ENCODE results near the gene MAL.

The MAL gene

DNA sequence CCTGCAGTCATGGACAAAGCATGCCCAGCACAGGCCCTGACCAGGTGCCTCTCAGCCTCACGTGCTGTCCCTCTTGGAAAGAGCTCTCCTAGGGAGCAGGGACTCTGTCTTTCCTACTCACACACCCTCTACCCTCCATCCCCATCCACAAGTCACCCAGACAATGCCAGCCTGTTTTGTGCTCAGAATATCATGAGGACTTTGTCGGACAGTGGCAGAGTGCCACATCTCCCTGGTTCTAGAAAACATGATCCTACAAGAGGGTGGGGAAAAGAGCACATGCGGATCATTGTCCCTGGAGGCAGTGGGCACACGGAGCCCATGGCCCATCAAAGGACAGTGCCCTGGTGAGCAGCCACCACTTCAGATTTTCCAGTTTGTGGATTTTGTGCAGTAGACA is 3.7 kb upstream of the MAL start:
- H2BK5ac ChIP-seq (ENCODE audit: low read length): peak overlapping the region; percentile 35
- H3K14ac ChIP-seq (ENCODE audit: low read length): no peak overlapping the region
- H3K27me3 ChIP-seq (ENCODE audit: control insufficient read depth in 3 of 3, insufficient read depth in 3 of 3, low read depth in 1 of 3, low read length in 3 of 3): peaks cover 20 to 82% (median 43%) of the 10 kb centered on the region in 3 experiments
- no peak overlapping the region for H2BK120ac ChIP-seq (ENCODE audit: low read depth, low read length)
- H3K4me3 ChIP-seq (ENCODE audit: low read length in 2 of 2): no peak overlapping the region
- no peak overlapping the region for H2AFZ ChIP-seq (ENCODE audit: low read length)
- peak overlapping the region; percentile 78 for H2AK5ac ChIP-seq (ENCODE audit: low read depth, low read length)
- no peak overlapping the region for H3K27ac ChIP-seq (replicated peaks; ENCODE audit: low read length)
- H3K79me1 ChIP-seq (ENCODE audit: low read depth, low read length): no peaks in the 10 kb centered on the region
- no peaks in the 10 kb centered on the region for H3K9me3 ChIP-seq (replicated peaks in 1 of 2; ENCODE audit: control insufficient read depth in 2 of 2, insufficient read depth in 1 of 2, low read depth in 1 of 2, low read length in 2 of 2)
- H3K36me3 ChIP-seq (replicated peaks in 1 of 2; ENCODE audit: control insufficient read depth in 2 of 2, insufficient read depth in 2 of 2, low read length in 2 of 2): no peaks in the 10 kb centered on the region
- peak overlapping the region; percentile 35 for H3K18ac ChIP-seq (ENCODE audit: low read length)
- H3K4ac ChIP-seq (ENCODE audit: low read length): peak overlapping the region; percentile 91
- H4K8ac ChIP-seq (ENCODE audit: low read depth, low read length): no peak overlapping the region
- H3K4me1 ChIP-seq (ENCODE audit: control insufficient read depth in 2 of 2, insufficient read depth in 1 of 2, low read depth in 1 of 2, low read length in 2 of 2): peaks cover 0 to 4% of the 10 kb centered on the region in 2 donors
- no CpG with 5 or more reads among the region's 4 CpGs for WGBS, 2 donors (ENCODE audit: extremely low coverage in 2 of 2, insufficient read length in 2 of 2, insufficient replicate concordance in 1 of 2)
- peak overlapping the region; percentile 30 for H3K9ac ChIP-seq (ENCODE audit: low read depth, low read length, poor library complexity)
- H2BK12ac ChIP-seq (ENCODE audit: low read length): no peak overlapping the region
- no peak overlapping the region for H3K4me2 ChIP-seq (ENCODE audit: insufficient read depth, low read length, poor library complexity, severe bottlenecking)
- H2BK15ac ChIP-seq (ENCODE audit: low read length): no peak overlapping the region
- no peak overlapping the region for H3K23ac ChIP-seq (ENCODE audit: low read depth, low read length, poor library complexity)
- no peak for DNase-seq (ENCODE audit: low spot score)
- H4K91ac ChIP-seq (ENCODE audit: low read depth, low read length, poor library complexity): no peak overlapping the region

DNA sequence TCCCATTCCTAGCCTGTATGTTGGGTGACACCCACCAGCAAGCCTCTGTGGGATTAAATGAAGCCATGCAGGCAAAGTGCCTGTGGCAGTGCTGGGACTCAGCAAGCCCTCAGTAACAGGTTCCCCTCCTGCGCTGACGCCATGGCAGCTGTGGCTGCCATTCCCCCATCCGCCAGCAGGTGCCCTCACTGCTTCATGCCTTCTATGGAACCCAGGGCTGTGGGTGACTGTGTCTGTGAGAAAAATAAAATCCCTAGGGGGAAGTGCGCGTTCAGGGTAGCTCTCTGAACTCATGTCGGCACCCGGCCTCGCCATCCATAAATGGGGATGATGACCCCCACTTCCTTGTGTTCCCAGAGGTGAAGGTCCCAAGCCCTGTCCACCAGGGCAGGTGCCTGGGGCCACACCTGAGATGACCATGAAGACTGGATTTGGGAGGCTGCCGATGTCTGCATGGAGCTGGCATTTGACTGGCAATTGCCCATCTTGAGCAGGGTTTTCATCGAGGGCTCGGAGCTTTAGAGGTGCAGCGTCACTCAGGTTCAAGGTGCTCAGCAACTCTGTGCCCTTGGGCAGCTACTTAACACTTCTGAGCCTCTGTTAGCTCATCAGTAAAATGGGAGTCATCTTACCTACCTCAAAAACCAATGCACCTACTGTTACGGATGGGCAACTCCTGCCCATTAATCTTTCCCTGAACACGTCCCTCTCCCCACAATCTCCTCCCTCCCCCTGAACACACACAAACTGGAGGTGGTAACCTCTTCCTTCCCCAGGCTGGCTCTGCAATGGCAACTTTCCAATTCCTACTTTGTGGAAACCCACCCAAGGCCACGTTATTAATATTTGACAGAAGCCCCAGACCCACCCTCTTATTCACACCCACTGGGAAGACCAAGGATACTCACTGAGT is 2.9 kb upstream of the MAL start:
- H2AK5ac ChIP-seq (ENCODE audit: low read depth, low read length): peak overlapping the region; percentile 17
- no peak overlapping the region for H2BK120ac ChIP-seq (ENCODE audit: low read depth, low read length)
- H3K4me3 ChIP-seq (ENCODE audit: low read length in 2 of 2): no peak overlapping the region
- no peak overlapping the region for H3K14ac ChIP-seq (ENCODE audit: low read length)
- peak overlapping the region; percentile 45 for H3K18ac ChIP-seq (ENCODE audit: low read length)
- H3K4me2 ChIP-seq (ENCODE audit: insufficient read depth, low read length, poor library complexity, severe bottlenecking): no peak overlapping the region
- no peak overlapping the region for H3K27ac ChIP-seq (replicated peaks; ENCODE audit: low read length)
- DNase-seq (ENCODE audit: low spot score): peak; percentile 61
- no peak overlapping the region for H3K4ac ChIP-seq (ENCODE audit: low read length)
- no peak overlapping the region for H2BK12ac ChIP-seq (ENCODE audit: low read length)
- WGBS, 2 donors (ENCODE audit: extremely low coverage in 2 of 2, insufficient read length in 2 of 2, insufficient replicate concordance in 1 of 2): no CpG with 5 or more reads among the region's 15 CpGs
- peak overlapping the region; percentile 30 for H3K9ac ChIP-seq (ENCODE audit: low read depth, low read length, poor library complexity)
- H3K9me3 ChIP-seq (replicated peaks in 1 of 2; ENCODE audit: control insufficient read depth in 2 of 2, insufficient read depth in 1 of 2, low read depth in 1 of 2, low read length in 2 of 2): no peaks in the 10 kb centered on the region
- H3K4me1 ChIP-seq (ENCODE audit: control insufficient read depth in 2 of 2, insufficient read depth in 1 of 2, low read depth in 1 of 2, low read length in 2 of 2): peaks cover 0 to 4% of the 10 kb centered on the region in 2 donors
- no peak overlapping the region for H4K91ac ChIP-seq (ENCODE audit: low read depth, low read length, poor library complexity)
- H3K23ac ChIP-seq (ENCODE audit: low read depth, low read length, poor library complexity): no peak overlapping the region
- H3K36me3 ChIP-seq (replicated peaks in 1 of 2; ENCODE audit: control insufficient read depth in 2 of 2, insufficient read depth in 2 of 2, low read length in 2 of 2): no peaks in the 10 kb centered on the region
- H2AFZ ChIP-seq (ENCODE audit: low read length): no peak overlapping the region
- H2BK5ac ChIP-seq (ENCODE audit: low read length): peak overlapping the region; percentile 35
- no peak overlapping the region for H4K8ac ChIP-seq (ENCODE audit: low read depth, low read length)
- H3K79me1 ChIP-seq (ENCODE audit: low read depth, low read length): no peaks in the 10 kb centered on the region
- no peak overlapping the region for H2BK15ac ChIP-seq (ENCODE audit: low read length)
- peaks cover 21 to 82% (median 51%) of the 10 kb centered on the region in 3 experiments for H3K27me3 ChIP-seq (ENCODE audit: control insufficient read depth in 3 of 3, insufficient read depth in 3 of 3, low read depth in 1 of 3, low read length in 3 of 3)

DNA sequence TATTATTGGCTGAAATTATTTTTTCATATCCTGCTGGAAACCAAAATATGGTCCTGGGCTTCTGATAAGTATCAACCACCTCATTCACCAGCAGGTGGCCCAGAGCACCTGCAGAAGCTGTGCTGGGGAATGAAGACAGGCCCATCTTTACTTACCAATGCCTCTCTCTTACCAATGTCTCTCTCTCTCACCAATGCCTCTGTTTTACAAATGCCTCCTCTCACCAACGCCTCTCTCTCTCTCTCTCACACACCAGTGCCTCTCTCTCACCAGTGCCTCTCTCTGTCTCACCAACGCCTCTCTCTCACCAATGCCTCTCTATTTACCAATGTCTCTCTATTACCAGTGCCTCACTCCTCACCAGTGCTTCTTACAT is 2.3 kb upstream of the MAL start:
- Histone ChIP-seq H2AK5ac (ENCODE audit: low read depth, low read length) (peak overlapping the region; percentile 17), H2AFZ (ENCODE audit: low read length) (no peak overlapping the region), H3K4me1 (ENCODE audit: control insufficient read depth in 2 of 2, insufficient read depth in 1 of 2, low read depth in 1 of 2, low read length in 2 of 2) (peaks cover 0 to 4% of the 10 kb centered on the region in 2 donors), H4K91ac (ENCODE audit: low read depth, low read length, poor library complexity) (no peak overlapping the region), H3K27ac (replicated peaks; ENCODE audit: low read length) (no peak overlapping the region), H3K14ac (ENCODE audit: low read length) (no peak overlapping the region), H3K23ac (ENCODE audit: low read depth, low read length, poor library complexity) (no peak overlapping the region), H3K4me2 (ENCODE audit: insufficient read depth, low read length, poor library complexity, severe bottlenecking) (no peak overlapping the region), H4K8ac (ENCODE audit: low read depth, low read length) (no peak overlapping the region), H2BK120ac (ENCODE audit: low read depth, low read length) (no peak overlapping the region), H2BK15ac (ENCODE audit: low read length) (no peak overlapping the region), H3K18ac (ENCODE audit: low read length) (no peak overlapping the region), H3K9ac (ENCODE audit: low read depth, low read length, poor library complexity) (no peak overlapping the region), H2BK5ac (ENCODE audit: low read length) (no peak overlapping the region), H3K4ac (ENCODE audit: low read length) (no peak overlapping the region), H3K79me1 (ENCODE audit: low read depth, low read length) (no peaks in the 10 kb centered on the region), H3K36me3 (replicated peaks in 1 of 2; ENCODE audit: control insufficient read depth in 2 of 2, insufficient read depth in 2 of 2, low read length in 2 of 2) (no peaks in the 10 kb centered on the region), H3K4me3 (ENCODE audit: low read length in 2 of 2) (no peak overlapping the region), H3K9me3 (replicated peaks in 1 of 2; ENCODE audit: control insufficient read depth in 2 of 2, insufficient read depth in 1 of 2, low read depth in 1 of 2, low read length in 2 of 2) (no peaks in the 10 kb centered on the region), H3K27me3 (ENCODE audit: control insufficient read depth in 3 of 3, insufficient read depth in 3 of 3, low read depth in 1 of 3, low read length in 3 of 3) (peaks cover 21 to 81% (median 54%) of the 10 kb centered on the region in 3 experiments), H2BK12ac (ENCODE audit: low read length) (no peak overlapping the region)
- no peak for DNase-seq (ENCODE audit: low spot score)
- no CpG with 5 or more reads among the region's 2 CpGs for WGBS, 2 donors (ENCODE audit: extremely low coverage in 2 of 2, insufficient read length in 2 of 2, insufficient replicate concordance in 1 of 2)

DNA sequence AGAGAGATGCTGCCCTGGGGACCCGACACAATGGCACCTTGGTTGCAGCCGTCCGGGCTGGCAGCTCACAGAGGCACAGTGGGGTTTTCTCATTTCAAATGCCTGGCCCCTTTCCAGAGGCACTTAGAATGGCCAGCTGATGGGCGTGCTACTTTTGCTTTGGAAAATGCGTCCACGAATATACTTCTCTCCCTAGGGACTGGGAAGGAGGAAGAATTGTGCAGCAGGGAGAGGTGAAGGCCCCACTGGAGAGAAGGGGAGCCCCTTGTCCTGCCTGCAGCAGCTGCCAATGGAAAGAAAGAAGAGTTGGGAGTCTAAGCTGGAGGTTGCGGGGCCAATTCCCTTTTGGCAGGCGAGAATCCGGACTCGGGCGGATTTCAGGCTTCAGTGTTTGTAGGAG is 1.1 kb upstream of the MAL start:
- no peak overlapping the region for H2AFZ ChIP-seq (ENCODE audit: low read length)
- DNase-seq (ENCODE audit: low spot score): no peak
- no peak overlapping the region for H3K4ac ChIP-seq (ENCODE audit: low read length)
- no peaks in the 10 kb centered on the region for H3K36me3 ChIP-seq (replicated peaks in 1 of 2; ENCODE audit: control insufficient read depth in 2 of 2, insufficient read depth in 2 of 2, low read length in 2 of 2)
- H3K4me3 ChIP-seq (ENCODE audit: low read length in 2 of 2): no peak overlapping the region
- H2BK15ac ChIP-seq (ENCODE audit: low read length): no peak overlapping the region
- H3K27ac ChIP-seq (replicated peaks; ENCODE audit: low read length): no peak overlapping the region
- no peak overlapping the region for H2BK5ac ChIP-seq (ENCODE audit: low read length)
- peaks cover 21 to 83% (median 57%) of the 10 kb centered on the region in 3 experiments for H3K27me3 ChIP-seq (ENCODE audit: control insufficient read depth in 3 of 3, insufficient read depth in 3 of 3, low read depth in 1 of 3, low read length in 3 of 3)
- H3K9ac ChIP-seq (ENCODE audit: low read depth, low read length, poor library complexity): no peak overlapping the region
- peaks cover 0 to 4% of the 10 kb centered on the region in 2 donors for H3K4me1 ChIP-seq (ENCODE audit: control insufficient read depth in 2 of 2, insufficient read depth in 1 of 2, low read depth in 1 of 2, low read length in 2 of 2)
- H3K4me2 ChIP-seq (ENCODE audit: insufficient read depth, low read length, poor library complexity, severe bottlenecking): no peak overlapping the region
- H3K23ac ChIP-seq (ENCODE audit: low read depth, low read length, poor library complexity): no peak overlapping the region
- no peaks in the 10 kb centered on the region for H3K79me1 ChIP-seq (ENCODE audit: low read depth, low read length)
- no peak overlapping the region for H3K14ac ChIP-seq (ENCODE audit: low read length)
- WGBS, 2 donors (ENCODE audit: extremely low coverage in 2 of 2, insufficient read length in 2 of 2, insufficient replicate concordance in 1 of 2): no CpG with 5 or more reads among the region's 11 CpGs
- H4K8ac ChIP-seq (ENCODE audit: low read depth, low read length): no peak overlapping the region
- H2BK120ac ChIP-seq (ENCODE audit: low read depth, low read length): no peak overlapping the region
- no peaks in the 10 kb centered on the region for H3K9me3 ChIP-seq (replicated peaks in 1 of 2; ENCODE audit: control insufficient read depth in 2 of 2, insufficient read depth in 1 of 2, low read depth in 1 of 2, low read length in 2 of 2)
- H2AK5ac ChIP-seq (ENCODE audit: low read depth, low read length): peak overlapping the region; percentile 41
- no peak overlapping the region for H2BK12ac ChIP-seq (ENCODE audit: low read length)
- H4K91ac ChIP-seq (ENCODE audit: low read depth, low read length, poor library complexity): no peak overlapping the region
- H3K18ac ChIP-seq (ENCODE audit: low read length): no peak overlapping the region
